NOMO-1 treated with DMSO at 0.1 percent for 48 hours (cell line): ENCODE measurements around the gene NOVA2.

Source experiments
- DNase-seq: peaks from one replicate; lab custom pipeline; 2025; ENCODE audit not compliant: unreplicated experiment; lab: John Stamatoyannopoulos, UW

Gene NOVA2

GRCh38 chr19:45927565-45928261 lies 46.0 kb downstream of the NOVA2 start:
- DNase-seq = peak; percentile 82

- DNase-seq = no peak
Measured at GRCh38 chr19:45924891-45925447, 48.7 kb downstream of the NOVA2 start.

DNA sequence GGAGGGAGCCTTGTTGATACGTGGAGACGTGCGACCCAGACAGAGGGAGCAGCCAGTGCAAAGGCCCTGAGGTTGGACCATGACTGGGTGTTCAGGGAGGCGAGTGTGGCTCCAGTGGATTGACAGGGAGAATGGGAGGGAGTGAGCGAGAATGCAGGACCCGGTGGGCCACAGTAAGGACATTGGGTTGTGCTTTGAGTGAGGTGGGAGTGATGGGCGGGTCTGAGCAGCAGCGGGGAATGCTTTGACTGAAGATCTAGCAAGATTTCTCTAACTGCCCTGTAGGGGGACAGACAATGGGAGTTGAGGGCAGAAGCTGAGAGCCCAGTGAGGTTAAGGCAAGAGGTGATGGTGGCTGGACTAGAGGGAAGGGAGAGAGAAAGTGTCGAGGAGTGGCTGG lies 51.4 kb downstream of the NOVA2 start:
- DNase-seq = no peak

DNA sequence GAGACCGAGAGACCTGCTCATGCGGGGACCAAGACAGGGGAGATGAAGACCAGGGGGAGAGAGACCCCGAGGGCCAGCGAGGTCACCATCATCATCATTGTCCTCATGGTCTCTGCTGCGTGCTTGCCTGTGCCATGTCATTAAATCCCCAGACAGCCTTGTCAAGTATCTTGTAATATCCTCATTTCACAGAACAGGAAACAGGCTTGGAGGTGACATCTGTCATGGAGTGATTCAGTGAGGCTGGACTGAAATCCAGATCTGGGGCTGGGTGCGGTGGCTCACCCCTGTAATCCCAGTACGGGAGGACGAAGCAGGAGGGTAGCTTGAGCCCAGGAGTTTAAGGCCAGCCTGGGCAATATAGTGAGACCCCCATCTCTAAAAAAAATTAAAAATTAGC lies 53.2 kb downstream of the NOVA2 start:
- DNase-seq = peak; percentile 41

DNA sequence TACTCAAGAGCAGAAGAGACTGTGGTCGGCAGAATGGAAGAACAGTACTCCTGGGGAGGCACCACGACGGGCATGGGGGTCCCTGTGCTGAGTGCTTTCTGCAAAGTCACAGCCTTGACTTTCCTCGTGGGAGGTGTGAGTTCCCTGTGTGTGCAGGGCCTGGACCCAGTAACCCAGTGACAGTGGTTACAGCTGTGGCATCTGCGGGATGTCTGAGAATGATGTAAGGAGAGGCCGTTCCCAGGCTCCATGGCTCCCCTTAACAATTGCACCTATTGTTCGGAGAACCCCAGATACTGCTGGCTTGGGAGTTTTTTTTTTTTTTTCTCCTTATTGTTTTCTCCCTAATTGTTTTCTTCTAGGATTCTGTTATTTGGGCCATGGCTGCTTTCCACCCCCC lies 54.0 kb downstream of the NOVA2 start:
- no peak for DNase-seq

DNA sequence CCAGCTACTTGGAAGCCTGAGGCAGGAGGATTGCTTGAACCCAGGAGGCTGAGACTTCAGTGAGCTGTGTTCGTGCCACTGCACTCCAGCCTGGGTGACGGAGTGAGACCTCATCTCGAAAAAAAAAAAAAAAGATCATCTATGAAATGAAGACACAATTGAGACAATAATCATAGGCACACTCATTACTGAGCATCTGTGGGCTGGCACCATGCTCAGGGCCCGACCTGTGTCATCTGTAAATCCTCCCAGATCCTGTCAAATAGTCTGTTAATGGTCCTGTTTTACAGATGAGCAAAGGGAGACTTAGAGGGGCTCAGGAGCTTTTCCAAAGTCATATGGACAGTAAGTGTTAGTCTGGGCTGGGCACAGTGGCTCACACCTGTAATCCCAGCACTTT lies 54.9 kb downstream of the NOVA2 start:
- no peak for DNase-seq

DNA sequence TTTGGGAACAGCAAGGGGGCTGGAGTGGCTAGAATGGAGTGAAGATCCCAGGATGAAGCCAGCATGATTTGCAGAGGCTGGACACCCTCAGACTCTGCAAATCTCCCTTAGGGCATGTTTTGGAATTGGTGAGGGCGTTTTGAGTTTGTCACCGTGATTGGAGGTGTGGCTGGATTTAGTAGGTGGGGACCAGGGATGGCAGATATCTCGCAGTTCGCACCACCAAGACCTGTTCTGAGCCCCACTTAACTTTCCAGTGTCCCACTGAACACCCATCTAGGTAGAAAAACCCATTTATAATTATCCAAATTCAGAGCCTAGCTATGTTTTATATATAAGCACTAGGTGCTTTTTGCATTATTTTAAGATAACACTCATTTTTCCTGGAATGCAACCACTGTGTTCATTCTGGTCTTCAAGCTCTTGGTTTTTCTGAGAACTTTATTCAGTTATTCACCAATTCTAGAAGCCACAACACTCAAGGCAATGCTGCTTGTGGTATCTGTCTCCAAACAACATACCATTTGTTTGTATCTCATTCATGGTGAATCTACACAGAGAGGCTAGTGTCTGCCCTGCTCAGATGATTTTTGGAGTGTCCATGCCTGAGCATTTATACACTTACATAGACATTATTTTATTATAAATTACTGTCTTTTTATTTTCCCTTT lies 56.1 kb downstream of the NOVA2 start:
- DNase-seq = no peak

GRCh38 chr19:45913874-45914830 lies 59.5 kb downstream of the NOVA2 start, which contains the start of gene NANOS2:
NANOS2 (minus strand) TSS chr19:45914778; CDS start chr19:45914693, 85 bp downstream.
- DNase-seq = no peak

- no peak for DNase-seq
Measured at GRCh38 chr19:45911291-45911690, 62.4 kb downstream of the NOVA2 start.

DNA sequence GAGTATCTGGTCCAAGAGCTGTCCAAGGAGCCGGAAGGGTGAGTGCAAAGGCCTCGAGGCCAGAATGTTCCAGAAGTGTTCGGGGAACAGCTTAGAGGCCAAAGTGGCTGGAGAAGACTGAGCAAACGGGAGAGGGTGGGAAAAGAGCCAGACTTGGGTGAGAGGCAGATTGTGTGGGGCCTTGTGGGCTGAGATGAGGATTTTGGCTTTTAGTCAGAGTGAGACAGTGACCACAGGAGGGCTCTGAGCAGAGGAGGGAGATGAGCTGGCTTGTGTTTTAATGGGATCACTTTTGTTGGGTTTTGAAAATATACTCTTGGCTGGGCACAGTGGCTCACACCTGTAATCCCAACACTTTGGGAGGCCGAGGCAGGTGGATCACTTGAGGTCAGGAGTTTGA lies 64.7 kb downstream of the NOVA2 start:
- DNase-seq = no peak

DNA sequence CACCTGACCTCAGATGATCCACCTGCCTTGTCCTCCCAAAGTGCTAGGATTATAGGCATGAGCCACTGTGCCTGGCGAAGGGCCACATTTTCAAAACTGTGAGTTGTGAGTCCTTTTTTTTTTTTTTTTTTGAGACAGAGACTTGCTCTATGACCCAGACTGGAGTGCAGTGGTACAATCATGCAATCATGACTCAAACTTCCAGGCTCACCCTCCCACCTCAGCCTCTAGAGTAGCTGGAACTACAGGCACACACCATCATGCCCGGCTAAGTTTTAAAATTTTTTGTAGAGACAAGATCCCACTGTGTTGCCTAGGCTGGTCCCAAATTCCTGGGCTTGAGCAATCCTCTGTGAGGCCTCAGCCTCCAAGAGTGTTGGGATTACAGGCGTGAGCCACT lies 67.4 kb downstream of the NOVA2 start:
- no peak for DNase-seq

DNA sequence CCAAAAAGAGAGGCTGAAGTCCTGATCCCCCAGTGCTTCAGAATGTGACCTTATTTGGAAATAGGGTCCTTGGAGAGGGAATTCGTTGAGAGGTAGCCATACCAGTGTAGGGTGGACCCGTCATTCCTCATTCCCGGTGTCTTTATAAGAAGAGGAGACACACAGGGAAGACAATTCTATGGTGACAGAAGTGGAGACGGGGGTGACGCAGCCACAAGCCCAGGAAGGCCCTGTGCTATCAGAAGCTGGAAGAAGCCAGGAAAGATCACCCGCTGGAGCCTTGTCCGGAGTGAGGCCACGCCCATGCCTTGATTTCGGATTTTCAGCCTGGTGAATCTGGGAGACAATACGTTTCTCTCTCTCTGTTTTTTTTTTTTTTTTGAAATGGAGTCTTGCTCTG lies 68.7 kb downstream of the NOVA2 start:
- DNase-seq = no peak

DNA sequence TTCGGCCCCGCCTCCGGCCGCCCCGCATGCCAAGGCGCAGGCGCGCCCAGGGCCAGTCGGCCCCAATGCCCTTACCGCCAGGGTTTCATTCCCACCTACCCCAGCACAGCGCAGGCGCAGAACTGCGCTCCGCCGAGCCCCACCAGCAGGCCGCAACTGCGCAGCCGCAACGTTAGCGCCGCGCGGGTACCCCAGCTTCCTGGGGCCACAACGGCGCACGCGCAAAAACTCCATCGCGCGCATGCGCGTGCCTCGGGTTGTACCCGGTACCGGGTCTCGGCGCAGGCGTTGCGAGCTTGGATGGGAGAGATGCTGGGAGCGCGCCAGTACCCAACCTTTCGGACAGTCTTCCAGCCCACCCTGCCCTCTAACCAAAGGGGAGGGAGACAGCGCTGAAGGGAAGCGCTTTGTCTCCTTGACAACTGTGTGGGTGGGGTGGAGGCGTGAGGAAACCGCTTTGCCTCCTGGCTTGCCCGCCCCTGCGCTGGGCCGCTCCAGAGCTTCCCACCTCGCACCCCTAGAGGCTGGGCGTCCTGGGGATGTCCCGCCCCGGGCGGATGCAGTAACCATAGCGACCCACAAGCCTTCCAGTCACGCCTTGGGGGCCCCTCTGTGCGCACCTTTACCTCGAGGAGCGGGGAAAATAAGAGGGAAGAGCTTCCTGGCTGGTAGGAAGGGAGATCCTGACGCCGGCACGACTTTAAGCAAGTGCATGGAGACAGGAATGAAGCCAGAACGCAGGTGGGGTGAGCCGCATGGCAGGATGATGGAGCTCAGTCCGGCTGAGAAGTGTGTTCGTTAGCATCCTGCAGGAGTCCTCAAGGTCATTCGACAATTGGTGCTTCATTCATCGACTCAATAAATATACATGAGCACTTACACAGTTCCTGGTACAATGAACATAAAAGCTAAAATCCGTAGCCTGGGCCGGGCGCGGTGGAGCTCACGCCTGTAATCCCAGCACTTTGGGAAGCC lies 70.7 kb downstream of the NOVA2 start:
- peak; percentile 91 for DNase-seq

- DNase-seq = no peak
Measured at GRCh38 chr19:45901912-45902650, 71.6 kb downstream of the NOVA2 start, which contains the start of gene MYPOP. MYPOP (minus strand) TSS chr19:45902613; CDS start chr19:45901773, 840 bp downstream.

DNA sequence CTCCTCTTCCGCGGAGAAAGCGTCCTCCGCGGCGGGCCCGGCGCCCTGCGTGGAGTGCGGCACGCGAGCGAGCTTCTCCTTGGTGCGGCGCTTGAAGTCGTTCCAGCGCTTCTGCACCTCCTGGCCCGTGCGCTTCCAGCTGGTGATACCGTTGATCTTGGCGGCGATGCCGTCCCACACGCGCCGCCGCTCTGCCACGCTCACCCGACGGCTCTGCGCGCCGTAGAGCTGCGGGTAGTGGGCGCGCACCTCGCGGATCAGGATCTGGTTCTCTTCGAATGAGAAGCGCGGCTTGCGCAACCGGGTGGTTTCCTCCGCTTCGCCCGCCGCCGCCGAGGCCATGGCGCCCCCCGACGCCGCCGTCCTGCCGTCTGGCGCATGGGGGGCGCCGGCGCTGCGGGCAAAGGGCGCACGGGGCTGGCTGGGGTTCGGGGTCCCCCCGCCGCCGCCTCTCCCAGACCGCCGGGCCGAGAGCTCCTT lies 72.2 kb downstream of the NOVA2 start:
- peak; percentile 72 for DNase-seq

- no peak for DNase-seq
Measured at GRCh38 chr19:45900738-45901431, 72.8 kb downstream of the NOVA2 start.

DNA sequence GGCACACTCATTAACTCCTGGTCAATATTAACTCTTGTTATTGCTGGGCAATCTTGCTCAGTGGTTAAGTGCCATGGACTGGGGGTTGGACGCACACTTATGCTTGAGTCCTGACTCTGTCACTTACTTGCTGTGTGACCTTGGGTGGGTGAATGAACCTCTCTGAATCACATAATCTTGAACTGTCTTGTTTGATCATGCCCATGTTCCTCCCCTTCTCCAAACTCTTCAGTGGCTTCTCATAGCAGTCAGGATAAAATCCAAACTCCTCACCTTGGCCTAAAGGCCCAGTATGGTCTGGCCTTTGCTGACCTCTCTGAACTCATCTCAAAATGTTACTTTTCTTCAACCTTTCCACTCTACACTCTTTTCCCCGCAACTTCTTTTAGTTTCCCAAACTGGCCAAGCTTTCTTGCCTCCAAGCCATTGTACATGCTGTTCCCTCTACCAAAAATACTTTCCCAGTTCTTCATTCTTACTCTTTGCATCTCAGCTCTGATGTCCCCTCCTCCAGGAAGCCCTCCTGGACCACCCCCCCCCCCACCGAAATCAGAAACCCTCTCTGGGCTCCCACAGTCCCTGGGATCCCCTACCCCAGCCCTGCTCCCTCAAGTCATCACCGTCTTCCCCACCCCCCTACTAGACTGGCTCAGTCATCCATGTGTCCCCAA lies 73.6 kb downstream of the NOVA2 start:
- no peak for DNase-seq

DNA sequence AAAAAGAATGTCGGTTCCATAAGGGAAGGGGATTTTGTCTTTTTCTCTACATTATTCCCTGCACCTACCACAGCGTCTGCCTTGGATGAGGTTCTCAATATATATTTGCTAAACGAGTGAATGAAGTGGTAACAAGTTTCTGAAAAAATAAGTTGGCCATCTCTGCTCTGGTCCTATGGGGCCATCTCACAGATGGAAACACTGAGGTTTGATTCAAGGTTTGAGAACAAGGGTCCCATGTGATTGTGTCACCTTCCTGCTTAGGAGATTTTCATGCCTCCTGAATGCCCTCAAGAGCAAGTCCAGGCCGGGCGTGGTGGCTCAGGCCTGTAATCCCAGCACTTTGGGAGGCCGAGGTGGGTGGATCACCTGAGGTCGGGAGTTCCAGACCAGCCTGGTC lies 74.4 kb downstream of the NOVA2 start:
- no peak for DNase-seq
